NCI-H748 (cell line): ENCODE results near the gene TBX15.
A peak's percentile ranks its signal among the peaks of the same experiment; 100 is the strongest.

Experiments used
- DNase-seq: peaks from one replicate; lab custom pipeline; 2025; ENCODE audit not compliant: unreplicated experiment; lab: John Stamatoyannopoulos, UW

The TBX15 gene

GRCh38 chr1:118899340-118899739 is 88.8 kb downstream of the TBX15 start:
- DNase-seq = no peak

GRCh38 chr1:118898712-118899111 is 89.4 kb downstream of the TBX15 start:
- no peak for DNase-seq

GRCh38 chr1:118896416-118896815 is 91.7 kb downstream of the TBX15 start:
- no peak for DNase-seq

GRCh38 chr1:118894836-118895235 is 93.3 kb downstream of the TBX15 start:
- DNase-seq = no peak

- peak; percentile 6 for DNase-seq
Observed at GRCh38 chr1:118890851-118891384, 97.2 kb downstream of the TBX15 start.

GRCh38 chr1:118884946-118885345 is 103.2 kb downstream of the TBX15 start:
- no peak for DNase-seq

- no peak for DNase-seq
Observed at GRCh38 chr1:118881751-118882150, 106.4 kb downstream of the TBX15 start.

- DNase-seq = no peak
Observed at GRCh38 chr1:118878661-118879060, 109.5 kb downstream of the TBX15 start.

GRCh38 chr1:118877668-118878396 is 110.3 kb downstream of the TBX15 start:
- DNase-seq = no peak

GRCh38 chr1:118871582-118872171 is 116.5 kb downstream of the TBX15 start:
- peak; percentile 56 for DNase-seq

GRCh38 chr1:118868387-118868786 is 119.8 kb downstream of the TBX15 start:
- DNase-seq = no peak

GRCh38 chr1:118866330-118866729 is 121.8 kb downstream of the TBX15 start:
- DNase-seq = no peak

- no peak for DNase-seq
Observed at GRCh38 chr1:118863688-118864087, 124.5 kb downstream of the TBX15 start.

GRCh38 chr1:118862755-118863154 is 125.4 kb downstream of the TBX15 start:
- DNase-seq = no peak

GRCh38 chr1:118861216-118861615 is 126.9 kb downstream of the TBX15 start:
- DNase-seq = no peak

- DNase-seq = no peak
Observed at GRCh38 chr1:118859999-118860398, 128.1 kb downstream of the TBX15 start.

GRCh38 chr1:118846443-118846842 is 141.7 kb downstream of the TBX15 start:
- DNase-seq = no peak

- peak; percentile 99 for DNase-seq
Observed at GRCh38 chr1:118842452-118843201, 145.5 kb downstream of the TBX15 start.

GRCh38 chr1:118841521-118841920 is 146.6 kb downstream of the TBX15 start:
- DNase-seq = peak; percentile 25
